ENCODE measurements around the gene ZFYVE26.

ZFYVE26 gene

DNA sequence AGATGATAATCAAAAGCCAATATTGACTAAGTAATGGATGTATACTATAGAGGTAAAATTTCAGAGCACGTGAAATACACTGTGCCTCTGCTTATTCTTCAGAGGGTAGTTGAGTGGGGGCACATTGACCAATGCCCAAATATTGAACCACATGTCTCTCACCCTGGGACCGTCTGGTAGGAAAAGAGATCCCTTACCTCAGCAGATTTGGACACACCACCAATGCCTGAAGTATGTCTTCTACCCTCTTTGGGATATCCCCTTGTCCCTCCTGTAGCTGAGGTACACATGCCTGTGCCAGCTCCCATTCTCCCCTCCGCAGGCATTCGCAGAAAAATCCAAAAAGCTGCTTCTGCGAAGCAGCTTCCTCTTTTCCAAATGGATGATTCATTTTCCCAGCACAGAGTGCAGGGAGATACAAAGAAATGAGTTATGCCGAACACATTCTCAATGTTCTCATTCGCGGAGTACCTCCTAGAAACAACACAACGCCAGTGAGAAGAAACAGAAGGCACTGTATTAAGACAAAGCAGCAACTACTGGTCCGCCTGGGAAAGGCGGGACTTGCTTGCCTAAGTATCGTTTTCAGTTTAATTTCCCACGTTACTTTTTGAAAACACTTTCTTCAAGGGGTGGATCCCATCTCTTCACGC lies 691 bp downstream of the ZFYVE26 start:
- DNase-seq: no peak

DNA sequence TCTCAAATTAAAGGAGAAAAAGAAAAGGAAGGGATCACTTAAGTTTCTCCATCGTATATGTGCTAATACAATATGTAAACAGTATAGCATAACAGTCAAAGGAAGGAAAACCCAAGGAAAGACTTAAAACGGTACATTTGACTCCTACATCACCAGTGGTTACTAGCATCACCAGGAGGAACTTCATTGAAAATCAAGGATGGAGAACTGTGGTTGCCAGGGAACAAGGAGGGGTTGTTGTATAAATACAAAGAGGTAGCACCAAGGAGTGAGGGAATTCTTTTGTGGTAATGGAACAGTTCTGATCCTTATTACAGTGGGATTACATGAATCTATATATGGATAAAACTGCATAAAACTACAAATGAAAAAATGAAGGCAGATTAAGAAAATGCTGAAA lies 1.6 kb downstream of the ZFYVE26 start:
- no peak for DNase-seq

GRCh38 chr14:67806246-67806645 lies 10.1 kb downstream of the ZFYVE26 start:
- no peak for DNase-seq

DNA sequence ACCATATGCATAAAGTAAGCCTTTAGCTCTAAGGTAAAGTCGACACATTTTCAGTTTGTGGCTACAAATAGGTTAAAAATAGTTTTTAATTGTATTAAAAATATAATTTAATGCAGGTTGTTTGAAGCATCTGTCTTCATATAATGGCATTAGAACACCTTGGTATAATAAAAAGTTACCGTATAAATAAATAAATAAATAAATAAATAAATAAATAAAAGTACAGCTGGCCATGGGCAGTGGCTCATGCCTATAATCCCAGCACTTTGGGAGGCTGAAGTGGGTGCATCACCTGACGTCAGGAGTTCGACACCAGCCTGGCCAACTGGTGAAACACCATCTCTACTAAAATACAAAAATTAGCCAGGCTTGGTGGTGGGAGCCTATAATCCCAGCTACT lies 15.6 kb downstream of the ZFYVE26 start:
- no peak for DNase-seq

DNA sequence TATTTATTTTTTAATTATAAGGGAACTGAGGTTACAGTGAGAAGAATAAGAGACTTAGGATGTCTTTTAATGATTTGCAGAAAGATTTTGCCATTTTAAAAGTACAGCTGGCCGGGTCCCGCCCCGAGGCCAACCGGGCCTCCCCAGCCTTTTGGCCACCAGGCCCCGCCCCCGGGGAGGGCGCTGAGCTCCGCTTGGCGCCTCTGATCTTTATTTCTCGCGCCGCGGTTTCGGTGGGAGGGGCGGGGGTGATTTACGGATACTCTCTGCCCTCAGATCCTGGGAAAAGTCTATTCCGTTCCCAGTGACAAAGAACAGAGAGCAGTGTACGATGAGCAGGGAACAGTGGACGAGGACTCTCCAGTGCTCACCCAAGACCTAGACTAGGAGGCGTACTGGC lies 17.7 kb downstream of the ZFYVE26 start:
- no peak for DNase-seq

DNA sequence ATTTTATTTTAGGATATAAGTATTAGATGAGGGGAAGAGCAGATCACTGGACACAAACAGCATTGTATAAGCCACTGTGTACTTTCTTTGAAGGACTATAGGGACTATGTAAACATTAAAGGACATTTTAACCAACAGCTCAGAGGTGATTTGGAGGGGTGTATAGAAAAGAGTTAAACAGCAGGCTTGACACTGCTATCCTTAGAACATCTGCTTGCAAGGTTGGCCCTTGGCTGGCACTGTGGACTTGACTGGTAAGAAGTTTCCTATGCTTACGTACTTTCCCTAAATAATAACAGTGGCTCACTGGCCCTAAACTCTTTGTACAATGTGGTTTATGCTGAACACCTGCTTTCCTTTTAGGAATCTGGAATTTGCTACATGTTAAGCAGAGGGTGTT lies 28.7 kb downstream of the ZFYVE26 start:
- no peak for DNase-seq

GRCh38 chr14:67785270-67786109 lies 30.9 kb downstream of the ZFYVE26 start:
- no peak for DNase-seq

DNA sequence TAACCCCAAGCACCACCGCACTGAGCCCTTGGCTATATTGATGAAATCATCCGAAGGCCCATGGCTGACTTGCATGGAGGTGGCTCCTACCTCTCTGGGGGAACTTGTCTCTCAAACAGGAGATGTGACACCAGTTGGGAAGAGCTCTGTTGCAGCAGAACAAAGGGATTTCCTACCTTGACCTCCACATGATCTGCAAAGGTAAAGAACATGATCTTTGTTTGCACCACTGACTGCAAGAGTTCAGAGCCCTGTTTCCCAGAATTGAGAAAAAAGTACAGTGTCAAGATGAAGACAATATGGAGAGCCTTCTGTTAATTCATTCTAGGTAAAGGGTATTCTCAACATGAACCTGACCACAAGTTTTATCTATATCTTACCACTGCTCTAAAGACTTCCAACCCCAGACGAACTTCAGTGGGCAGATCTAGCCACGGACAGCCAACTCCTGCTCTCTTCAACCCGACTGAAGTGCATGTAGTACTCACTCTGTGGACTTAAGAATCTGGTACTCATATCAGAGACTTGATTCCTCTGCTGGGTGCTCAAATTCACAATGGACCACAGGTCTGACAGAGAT lies 32.1 kb downstream of the ZFYVE26 start:
- no peak for DNase-seq

- DNase-seq: no peak
These were observed 34.3 kb downstream of the ZFYVE26 start for GRCh38 chr14:67782090-67782489.

DNA sequence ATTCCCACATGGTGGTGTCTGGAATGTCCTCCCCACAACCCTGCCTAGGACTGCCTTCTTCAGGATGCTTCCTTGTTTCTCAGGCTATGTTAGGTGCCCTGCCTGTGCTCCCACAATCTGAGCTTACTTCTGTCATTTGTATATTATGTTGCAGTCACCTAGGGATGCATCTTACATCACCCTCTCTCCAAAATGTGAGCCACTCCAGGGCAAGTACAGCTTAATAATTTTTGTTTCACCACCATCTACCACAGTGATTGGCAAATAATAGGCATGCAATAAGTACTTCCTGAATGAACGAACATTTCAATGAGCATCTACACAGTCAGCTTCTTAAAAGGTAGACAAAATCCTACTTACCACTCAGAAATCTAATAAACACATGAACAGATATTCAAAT lies 37.6 kb downstream of the ZFYVE26 start:
- no peak for DNase-seq

DNA sequence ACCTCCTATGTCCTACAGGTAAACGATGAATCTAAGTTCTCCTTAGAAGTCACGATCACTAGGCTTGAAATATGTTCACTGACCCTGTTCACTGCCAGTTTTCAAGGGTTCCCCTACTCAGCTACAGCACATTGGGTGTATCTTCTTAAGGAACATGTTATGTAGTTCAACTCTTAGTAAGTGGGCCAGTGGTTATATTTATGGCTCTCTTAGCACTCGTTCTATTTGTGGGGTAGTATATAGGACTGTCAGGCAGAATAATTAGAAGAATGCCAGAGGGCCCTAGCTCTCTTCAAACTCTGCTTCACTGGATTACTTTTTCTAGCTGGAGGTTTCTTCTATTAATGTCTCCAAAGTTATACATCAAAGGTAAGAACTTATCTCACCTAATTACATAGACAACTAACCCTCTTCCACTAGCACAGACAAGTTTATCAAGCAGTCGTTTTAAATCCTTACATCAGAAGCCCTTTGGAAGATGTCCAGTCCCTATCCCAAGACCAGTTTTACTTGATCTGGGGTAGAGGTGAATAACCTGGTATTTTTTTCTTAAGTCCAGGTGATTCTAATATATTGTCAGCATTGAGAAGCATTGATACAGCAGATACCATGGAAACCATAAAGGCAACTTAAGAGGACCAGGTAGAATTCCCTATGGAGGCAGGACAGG lies 39.6 kb downstream of the ZFYVE26 start:
- DNase-seq: no peak

DNA sequence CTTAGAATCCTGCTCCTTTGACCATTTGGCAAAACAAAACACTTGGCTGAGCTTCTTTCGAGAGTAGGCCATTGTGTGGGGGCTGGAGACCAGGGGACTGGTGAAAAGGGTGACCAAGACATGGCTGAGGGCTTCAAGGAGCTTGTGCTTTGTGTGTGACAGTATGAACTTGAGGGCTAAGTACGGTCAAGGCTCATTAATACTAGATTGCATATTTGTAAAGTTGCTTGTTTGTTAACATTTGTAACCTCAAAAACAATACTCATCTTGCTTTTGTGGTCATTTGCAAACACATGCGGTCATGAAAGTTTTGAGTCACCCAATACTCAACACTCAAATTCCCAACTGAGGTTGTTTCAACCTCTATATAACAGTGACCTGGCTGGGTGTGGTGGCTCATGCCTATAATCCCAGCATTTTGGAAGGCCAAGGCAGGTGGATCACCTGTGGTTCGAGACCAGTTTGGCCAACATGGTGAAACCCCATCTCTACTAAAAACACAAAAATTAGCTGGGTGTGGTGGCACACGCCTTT lies 42.5 kb downstream of the ZFYVE26 start:
- no peak for DNase-seq

GRCh38 chr14:67768219-67768618 lies 48.2 kb downstream of the ZFYVE26 start:
- DNase-seq: no peak

DNA sequence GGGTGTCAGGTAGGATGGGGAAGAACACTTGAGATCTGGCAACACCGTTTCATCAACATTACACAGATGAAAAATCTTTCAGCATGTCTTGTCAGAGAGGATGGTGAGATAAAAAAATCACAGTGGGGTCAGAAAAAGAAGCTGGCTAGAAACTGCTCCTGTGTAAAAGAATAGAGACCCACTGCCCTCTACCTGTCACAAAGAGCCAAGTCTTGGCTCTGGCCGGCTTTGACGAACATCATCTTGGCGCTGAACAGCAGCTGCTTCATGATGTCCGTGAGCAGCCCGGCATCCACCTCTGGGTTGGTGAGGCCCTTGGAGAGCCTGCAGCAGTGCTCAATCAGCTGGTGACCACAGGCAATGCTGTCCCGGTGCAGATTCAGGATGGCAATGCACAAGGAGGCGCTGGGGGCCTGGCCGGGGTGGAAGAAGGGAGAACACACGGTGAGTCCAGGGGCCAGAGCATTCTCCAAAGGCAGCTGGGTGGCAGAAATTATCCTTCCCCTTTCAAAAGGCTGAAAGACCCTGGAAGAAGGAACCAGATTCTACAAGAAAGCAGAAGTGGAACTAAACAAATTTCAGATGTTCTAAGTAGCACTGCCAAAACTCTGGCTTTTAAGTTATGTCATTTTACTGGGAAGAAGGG lies 50.2 kb downstream of the ZFYVE26 start:
- no peak for DNase-seq

DNA sequence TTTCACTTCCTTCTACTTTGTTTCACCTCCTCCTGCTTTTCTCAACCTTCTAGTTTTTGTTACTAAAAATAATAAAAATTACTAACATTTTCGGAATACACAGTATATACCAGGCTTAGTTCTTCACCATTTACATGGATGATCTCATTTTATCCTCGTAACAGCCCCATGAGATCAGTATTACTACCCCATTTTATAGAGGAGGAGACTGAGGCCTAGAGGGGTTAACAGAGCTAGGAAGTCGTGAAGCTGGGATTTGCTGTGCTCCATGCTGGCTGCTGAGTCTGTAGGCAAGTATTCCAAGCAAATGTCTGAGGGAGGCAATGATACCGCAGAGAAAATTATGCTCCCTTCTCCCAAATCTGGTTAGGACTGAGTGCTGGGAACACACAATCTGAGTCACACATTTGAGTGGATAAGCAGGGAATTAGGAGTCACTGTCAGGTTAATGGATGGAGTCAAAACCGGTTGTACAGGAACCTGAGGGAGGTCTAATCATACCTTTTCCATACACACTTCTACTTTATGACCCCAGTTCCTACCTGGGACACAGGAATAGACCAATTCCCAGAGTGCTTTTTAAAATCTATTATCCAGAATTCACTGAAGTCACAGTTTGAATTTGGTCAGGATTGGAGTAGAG lies 51.1 kb downstream of the ZFYVE26 start:
- DNase-seq: no peak

GRCh38 chr14:67764496-67764895 lies 51.9 kb downstream of the ZFYVE26 start:
- no peak for DNase-seq

GRCh38 chr14:67763158-67763822 lies 53.1 kb downstream of the ZFYVE26 start:
- no peak for DNase-seq

DNA sequence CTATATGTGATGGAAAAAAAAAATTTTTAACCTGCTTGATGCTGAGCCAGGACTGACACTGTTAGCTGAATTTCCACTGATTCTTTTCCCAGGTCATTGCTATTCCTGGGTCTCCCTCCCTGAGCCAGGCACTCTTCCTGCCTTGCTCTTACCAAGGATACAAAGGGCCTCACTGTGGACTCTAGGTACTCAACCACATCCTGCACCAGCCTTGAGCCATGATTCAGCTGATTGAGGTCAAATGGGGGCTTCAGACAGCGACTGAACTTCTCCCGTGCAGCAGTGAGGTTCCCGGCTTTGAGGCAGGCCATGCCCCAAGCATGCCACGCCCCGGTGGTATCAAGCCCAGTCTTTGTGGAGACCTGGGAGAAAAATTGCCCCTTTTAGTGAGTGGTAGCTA lies 54.3 kb downstream of the ZFYVE26 start:
- DNase-seq: no peak

- no peak for DNase-seq
These were observed 56.5 kb downstream of the ZFYVE26 start for GRCh38 chr14:67759916-67760315.

- no peak for DNase-seq
These were observed 59.2 kb downstream of the ZFYVE26 start for GRCh38 chr14:67757175-67757574.

DNA sequence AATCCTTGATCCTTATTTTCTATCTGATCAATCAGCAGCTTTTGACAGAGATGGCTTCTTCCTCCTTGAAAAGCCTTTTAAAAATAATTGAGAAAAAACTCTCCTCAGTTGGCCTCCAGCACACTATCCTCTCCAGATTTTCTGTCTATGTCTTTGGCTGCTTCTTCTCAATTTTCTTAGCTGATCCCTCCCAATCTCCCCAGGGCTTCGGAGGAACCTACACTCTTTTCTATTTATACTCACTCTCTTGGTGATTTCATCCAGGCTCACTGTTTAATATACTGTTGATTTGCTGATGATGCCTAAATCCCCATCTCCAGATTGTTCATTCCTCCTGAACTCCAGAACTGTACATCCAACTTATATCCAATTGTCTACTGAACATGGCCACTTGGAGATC lies 59.9 kb downstream of the ZFYVE26 start:
- no peak for DNase-seq
